GDM1 (cell line): ENCODE measurements around the gene DDA1.

Source experiments
- DNase-seq: peaks from one replicate; lab custom pipeline; 2025; lab: John Stamatoyannopoulos, UW

Gene DDA1

GRCh38 chr19:17330262-17331044 lies 21.1 kb downstream of the DDA1 start:
- no peak for DNase-seq

- no peak for DNase-seq
Measured at GRCh38 chr19:17331045-17331558, 21.7 kb downstream of the DDA1 start.

GRCh38 chr19:17332360-17332676 lies 23.0 kb downstream of the DDA1 start:
- no peak for DNase-seq

- DNase-seq = peak; percentile 60
Measured at GRCh38 chr19:17332677-17333581, 23.6 kb downstream of the DDA1 start.

- DNase-seq = peak; percentile 46
Measured at GRCh38 chr19:17333611-17334413, 24.4 kb downstream of the DDA1 start.

GRCh38 chr19:17334414-17335409 lies 25.3 kb downstream of the DDA1 start, which contains the start of gene ANO8:
TSS of gene ANO8 (minus strand) at chr19:17334855. CDS start at chr19:17334670, 185 bp downstream.
- peak; percentile 93 for DNase-seq

- DNase-seq = no peak
Measured at GRCh38 chr19:17335575-17335974, 26.2 kb downstream of the DDA1 start.

- peak; percentile 97 for DNase-seq
Measured at GRCh38 chr19:17336872-17337674, 27.7 kb downstream of the DDA1 start, which contains the start of gene GTPBP3. TSS of gene GTPBP3 (plus strand) at chr19:17337553. CDS start at chr19:17337612, 59 bp downstream.

- no peak for DNase-seq
Measured at GRCh38 chr19:17337675-17338432, 28.5 kb downstream of the DDA1 start.

GRCh38 chr19:17338433-17339078 lies 29.2 kb downstream of the DDA1 start:
- no peak for DNase-seq

GRCh38 chr19:17339088-17339741 lies 29.9 kb downstream of the DDA1 start:
- DNase-seq = no peak

- no peak for DNase-seq
Measured at GRCh38 chr19:17340302-17340870, 31.0 kb downstream of the DDA1 start.

GRCh38 chr19:17340871-17341357 lies 31.6 kb downstream of the DDA1 start:
- DNase-seq = no peak

GRCh38 chr19:17341386-17341785 lies 32.0 kb downstream of the DDA1 start:
- no peak for DNase-seq

- DNase-seq = no peak
Measured at GRCh38 chr19:17341845-17342244, 32.5 kb downstream of the DDA1 start.

GRCh38 chr19:17346109-17346671 lies 36.8 kb downstream of the DDA1 start:
- DNase-seq = peak; percentile 58

- DNase-seq = peak; percentile 26
Measured at GRCh38 chr19:17347361-17347760, 38.0 kb downstream of the DDA1 start.
